ENCODE measurements around the gene FASN. TPM values are rescaled to one million over a fixed set of nuclear protein-coding genes. Genes with fewer than 3 reads are reported as not detected.

Gene FASN
- total RNA-seq, 3 donors from 2014 or later (not counting 1 experiment from before 2014, with no cell fraction given) = 53.8 to 56.2 (median 54.0) TPM

- DNase-seq (no peak), ATAC-seq (peak in 1 of 3 donors; percentile 1)
- Mint-ChIP-seq H3K27me3 (ENCODE audit: low read depth in 2 of 2) (no peaks in the 10 kb centered on the region), H3K9me3 (no peaks in the 10 kb centered on the region), H3K36me3 (no peaks in the 10 kb centered on the region), H3K4me3 (peak overlapping the region; percentile 83), H3K27ac (peak overlapping the region in 1 of 2 donors; percentile 72), H3K4me1 (peaks cover 0 to 4% of the 10 kb centered on the region in 2 donors)
- no peak for TF ChIP-seq CTCF (IDR thresholded peaks at IDR 0.05)
- H3K36me3 ChIP-seq (ENCODE audit: control insufficient read depth, insufficient read depth, low read length) = peaks cover 24% of the 10 kb centered on the region
- H3K27ac ChIP-seq (ENCODE audit: low read length) = peak overlapping the region; percentile 66
- intact Hi-C loops (cut with micrococcal nuclease) = loop anchor here (2.0 to 10.0 kb wide), 2 partner anchors 75 to 223 kb away; partner anchors contain the start of genes ARHGDIA, CENPX and LRRC45
- WGBS (ENCODE audit: insufficient coverage) = under 1% methylated on average over 36 of the region's 36 CpGs
- H3K9me3 ChIP-seq (ENCODE audit: control insufficient read depth, insufficient read depth, low read length) = no peaks in the 10 kb centered on the region
- peaks cover 23% of the 10 kb centered on the region for H3K4me1 ChIP-seq (ENCODE audit: control insufficient read depth, insufficient read depth, low read length)
- no peaks in the 10 kb centered on the region for H3K27me3 ChIP-seq (ENCODE audit: control insufficient read depth, insufficient read depth, low read length)
- peak overlapping the region; percentile 42 for H3K4me3 ChIP-seq (ENCODE audit: low read length)
These were observed 192 bp downstream of the FASN start for GRCh38 chr17:82097919-82098168.

- no peaks in the 10 kb centered on the region for H3K9me3 Mint-ChIP-seq
- Histone ChIP-seq H3K27me3 (ENCODE audit: control insufficient read depth, insufficient read depth, low read length) (no peaks in the 10 kb centered on the region), H3K36me3 (ENCODE audit: control insufficient read depth, insufficient read depth, low read length) (peaks cover 26% of the 10 kb centered on the region), H3K9me3 (ENCODE audit: control insufficient read depth, insufficient read depth, low read length) (no peaks in the 10 kb centered on the region), H3K27ac (ENCODE audit: low read length) (peak overlapping the region; percentile 66), H3K4me3 (ENCODE audit: low read length) (peak overlapping the region; percentile 42), H3K4me1 (ENCODE audit: control insufficient read depth, insufficient read depth, low read length) (peaks cover 23% of the 10 kb centered on the region)
- DNase-seq = peak in 1 of 2 donors; percentile 39
- peaks cover 0 to 4% of the 10 kb centered on the region in 2 donors for H3K4me1 Mint-ChIP-seq
- no peaks in the 10 kb centered on the region for H3K27me3 Mint-ChIP-seq (ENCODE audit: low read depth in 2 of 2)
- no peak for ATAC-seq
- intact Hi-C loops (cut with micrococcal nuclease) = loop anchor here (10.0 kb wide), 1 partner anchor 223 kb away; the partner anchor contains the start of gene ARHGDIA
- peak overlapping the region; percentile 83 for H3K4me3 Mint-ChIP-seq
- H3K36me3 Mint-ChIP-seq = no peaks in the 10 kb centered on the region
- H3K27ac Mint-ChIP-seq = peak overlapping the region in 1 of 2 donors; percentile 72
- 2% methylated on average over 77 of the region's 77 CpGs for whole genome bisulfite sequencing (ENCODE audit: insufficient coverage)
- TF ChIP-seq CTCF (IDR thresholded peaks at IDR 0.05) = no peak
These were observed 685 bp downstream of the FASN start for GRCh38 chr17:82097184-82097918.

GRCh38 chr17:82096709-82097183 is 1.3 kb downstream of the FASN start:
- H3K9me3 ChIP-seq (ENCODE audit: control insufficient read depth, insufficient read depth, low read length) = no peaks in the 10 kb centered on the region
- intact Hi-C loops (cut with micrococcal nuclease) = loop anchor here (10.0 kb wide), 1 partner anchor 222 kb away; the partner anchor contains the start of gene ARHGDIA
- TF ChIP-seq CTCF (IDR thresholded peaks at IDR 0.05) = no peak
- Mint-ChIP-seq H3K27me3 (ENCODE audit: low read depth in 2 of 2) (no peaks in the 10 kb centered on the region), H3K27ac (no peak overlapping the region), H3K36me3 (no peaks in the 10 kb centered on the region), H3K4me3 (peak overlapping the region; percentile 63), H3K4me1 (peaks cover 0 to 4% of the 10 kb centered on the region in 2 donors), H3K9me3 (no peaks in the 10 kb centered on the region)
- H3K27ac ChIP-seq (ENCODE audit: low read length) = no peak overlapping the region
- no peak for ATAC-seq
- peaks cover 31% of the 10 kb centered on the region for H3K36me3 ChIP-seq (ENCODE audit: control insufficient read depth, insufficient read depth, low read length)
- no peaks in the 10 kb centered on the region for H3K27me3 ChIP-seq (ENCODE audit: control insufficient read depth, insufficient read depth, low read length)
- peak overlapping the region; percentile 32 for H3K4me3 ChIP-seq (ENCODE audit: low read length)
- 79% methylated on average over 8 of the region's 8 CpGs for WGBS (ENCODE audit: insufficient coverage)
- DNase-seq = no peak
- H3K4me1 ChIP-seq (ENCODE audit: control insufficient read depth, insufficient read depth, low read length) = peaks cover 23% of the 10 kb centered on the region
